ENCODE results near the gene CCDC149.
A peak's percentile ranks its signal among the peaks of the same experiment; 100 is the strongest.

The CCDC149 gene

DNA sequence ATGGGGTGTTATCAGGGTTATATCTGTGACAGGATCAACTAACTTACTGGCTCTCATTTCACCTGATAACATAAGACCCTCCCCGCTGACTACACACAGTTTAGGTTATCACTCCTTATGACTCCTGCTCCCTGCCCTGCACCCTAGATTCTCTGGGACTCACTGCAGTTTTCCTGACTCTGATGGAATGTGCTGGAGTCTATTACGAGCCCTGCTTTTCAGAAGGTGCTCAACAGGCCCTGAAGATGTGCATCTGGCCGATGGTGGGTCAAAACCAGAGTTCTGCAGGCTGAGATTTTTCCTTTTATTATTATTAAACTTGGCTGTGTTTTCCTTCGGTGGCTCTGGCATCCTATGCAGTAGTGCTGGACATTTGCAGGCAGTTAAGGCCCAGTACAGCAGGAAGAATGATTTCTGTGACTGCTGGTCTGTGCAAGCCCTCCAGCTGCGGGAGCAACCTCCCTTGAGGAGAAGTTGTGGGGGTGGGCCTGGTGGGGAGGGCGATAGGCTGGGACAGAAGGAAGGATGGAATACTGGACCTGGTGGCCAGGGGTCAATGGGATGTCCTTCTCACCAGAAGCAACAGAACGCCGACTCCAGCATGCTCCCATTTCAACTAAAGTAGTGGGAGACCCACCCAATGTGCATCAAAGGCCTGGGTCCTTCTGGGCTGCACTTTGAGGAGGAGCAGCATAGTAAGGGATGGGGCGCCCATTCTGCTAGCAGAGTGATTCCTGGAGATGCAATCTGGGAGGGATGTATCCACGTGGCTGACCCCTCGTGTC, 106.4 kb downstream of the CCDC149 start:
- H3K27me3 ChIP-seq (ENCODE audit: control insufficient read depth in 1 of 2, insufficient read depth in 2 of 2, low read length in 2 of 2): no peaks in the 10 kb centered on the region
- no peaks in the 10 kb centered on the region for H3K9me3 ChIP-seq (ENCODE audit: control insufficient read depth in 2 of 2, low read length in 2 of 2)
- H3K4me3 ChIP-seq (ENCODE audit: low read length in 2 of 2): no peak overlapping the region
- no peak overlapping the region for H3K9ac ChIP-seq (ENCODE audit: low read length in 2 of 2)
- H3K36me3 ChIP-seq (ENCODE audit: control insufficient read depth in 2 of 2, insufficient read depth in 2 of 2, low read length in 2 of 2): peaks cover 3 to 7% of the 10 kb centered on the region in 2 donors
- H3K4me1 ChIP-seq (ENCODE audit: control insufficient read depth, insufficient read depth, low read length): peaks cover 55% of the 10 kb centered on the region
- H3K27ac ChIP-seq (ENCODE audit: low read length): peak overlapping the region; percentile 53

DNA sequence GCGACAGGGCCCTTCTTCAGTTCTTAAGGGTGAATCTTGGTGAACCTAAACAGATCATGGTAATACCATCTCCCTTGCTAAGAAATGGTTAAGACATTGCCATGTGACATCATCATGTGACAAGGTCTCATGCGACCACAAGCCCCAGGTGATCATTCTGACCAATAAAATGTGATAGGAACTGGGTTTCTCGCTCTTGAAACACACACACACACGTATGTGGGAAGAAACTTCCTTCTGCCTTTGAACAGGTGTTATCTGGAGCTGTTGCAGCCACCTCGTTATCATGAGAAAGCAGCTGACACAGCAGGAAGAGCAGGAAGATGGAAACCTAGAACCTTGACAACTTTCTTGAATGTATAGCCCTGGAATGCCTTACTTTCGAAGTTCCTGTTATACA, 107.3 kb downstream of the CCDC149 start:
- Histone ChIP-seq H3K27ac (ENCODE audit: low read length) (peak overlapping the region; percentile 58), H3K9ac (ENCODE audit: low read length in 2 of 2) (no peak overlapping the region), H3K36me3 (ENCODE audit: control insufficient read depth in 2 of 2, insufficient read depth in 2 of 2, low read length in 2 of 2) (peaks cover 3 to 7% of the 10 kb centered on the region in 2 donors), H3K4me3 (ENCODE audit: low read length in 2 of 2) (no peak overlapping the region), H3K4me1 (ENCODE audit: control insufficient read depth, insufficient read depth, low read length) (peaks cover 64% of the 10 kb centered on the region), H3K9me3 (ENCODE audit: control insufficient read depth in 2 of 2, low read length in 2 of 2) (no peaks in the 10 kb centered on the region), H3K27me3 (ENCODE audit: control insufficient read depth in 1 of 2, insufficient read depth in 2 of 2, low read length in 2 of 2) (no peaks in the 10 kb centered on the region)

DNA sequence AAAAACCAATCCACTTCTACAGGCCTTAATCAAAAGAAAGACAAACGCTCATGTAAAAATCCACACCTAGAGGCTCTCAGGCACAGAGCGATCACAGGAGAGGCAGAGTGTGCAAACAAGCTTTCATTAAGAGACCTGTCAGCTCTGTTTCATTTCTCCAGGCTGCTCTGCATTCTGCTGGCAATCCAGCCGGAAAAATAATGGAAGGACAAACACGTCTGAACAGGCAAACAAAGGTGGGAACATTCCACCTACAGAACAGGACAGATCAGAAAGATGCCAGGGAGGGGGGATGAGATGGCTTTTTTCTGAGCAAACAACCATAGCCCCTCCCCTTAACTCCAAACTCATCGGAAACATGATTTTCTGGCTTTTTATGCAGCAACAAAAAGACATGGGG, 107.8 kb downstream of the CCDC149 start:
- H3K9ac ChIP-seq (ENCODE audit: low read length in 2 of 2): no peak overlapping the region
- peaks cover 3 to 7% of the 10 kb centered on the region in 2 donors for H3K36me3 ChIP-seq (ENCODE audit: control insufficient read depth in 2 of 2, insufficient read depth in 2 of 2, low read length in 2 of 2)
- H3K27me3 ChIP-seq (ENCODE audit: control insufficient read depth in 1 of 2, insufficient read depth in 2 of 2, low read length in 2 of 2): no peaks in the 10 kb centered on the region
- H3K4me3 ChIP-seq (ENCODE audit: low read length in 2 of 2): peak overlapping the region in 1 of 2 donors; percentile 22
- H3K27ac ChIP-seq (ENCODE audit: low read length): peak overlapping the region; percentile 58
- H3K4me1 ChIP-seq (ENCODE audit: control insufficient read depth, insufficient read depth, low read length): peaks cover 68% of the 10 kb centered on the region
- H3K9me3 ChIP-seq (ENCODE audit: control insufficient read depth in 2 of 2, low read length in 2 of 2): no peaks in the 10 kb centered on the region

DNA sequence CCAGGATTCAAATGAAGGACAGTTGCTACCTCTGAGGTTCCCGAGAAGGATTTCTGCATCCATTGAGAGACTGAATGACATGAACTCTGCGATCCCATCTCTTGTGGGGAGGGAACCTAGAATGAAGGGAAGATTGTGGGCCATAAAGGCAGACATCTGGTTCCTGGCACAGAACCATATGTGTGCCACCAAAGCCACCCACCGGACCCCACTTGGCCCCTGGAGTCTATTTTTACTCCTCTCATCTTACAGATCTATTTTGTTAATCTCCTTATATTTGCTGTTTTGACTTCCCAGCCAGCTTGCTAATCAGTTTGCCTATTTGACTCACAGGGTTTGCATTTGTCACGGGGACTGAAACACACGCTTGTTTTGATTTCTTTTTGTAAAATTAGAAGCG, 110.2 kb downstream of the CCDC149 start:
- Histone ChIP-seq H3K36me3 (ENCODE audit: control insufficient read depth in 2 of 2, insufficient read depth in 2 of 2, low read length in 2 of 2) (no peaks in the 10 kb centered on the region), H3K9ac (ENCODE audit: low read length in 2 of 2) (no peak overlapping the region), H3K4me3 (ENCODE audit: low read length in 2 of 2) (no peak overlapping the region), H3K27me3 (ENCODE audit: control insufficient read depth in 1 of 2, insufficient read depth in 2 of 2, low read length in 2 of 2) (no peaks in the 10 kb centered on the region), H3K27ac (ENCODE audit: low read length) (no peak overlapping the region), H3K9me3 (ENCODE audit: control insufficient read depth in 2 of 2, low read length in 2 of 2) (no peaks in the 10 kb centered on the region), H3K4me1 (ENCODE audit: control insufficient read depth, insufficient read depth, low read length) (peaks cover 58% of the 10 kb centered on the region)

DNA sequence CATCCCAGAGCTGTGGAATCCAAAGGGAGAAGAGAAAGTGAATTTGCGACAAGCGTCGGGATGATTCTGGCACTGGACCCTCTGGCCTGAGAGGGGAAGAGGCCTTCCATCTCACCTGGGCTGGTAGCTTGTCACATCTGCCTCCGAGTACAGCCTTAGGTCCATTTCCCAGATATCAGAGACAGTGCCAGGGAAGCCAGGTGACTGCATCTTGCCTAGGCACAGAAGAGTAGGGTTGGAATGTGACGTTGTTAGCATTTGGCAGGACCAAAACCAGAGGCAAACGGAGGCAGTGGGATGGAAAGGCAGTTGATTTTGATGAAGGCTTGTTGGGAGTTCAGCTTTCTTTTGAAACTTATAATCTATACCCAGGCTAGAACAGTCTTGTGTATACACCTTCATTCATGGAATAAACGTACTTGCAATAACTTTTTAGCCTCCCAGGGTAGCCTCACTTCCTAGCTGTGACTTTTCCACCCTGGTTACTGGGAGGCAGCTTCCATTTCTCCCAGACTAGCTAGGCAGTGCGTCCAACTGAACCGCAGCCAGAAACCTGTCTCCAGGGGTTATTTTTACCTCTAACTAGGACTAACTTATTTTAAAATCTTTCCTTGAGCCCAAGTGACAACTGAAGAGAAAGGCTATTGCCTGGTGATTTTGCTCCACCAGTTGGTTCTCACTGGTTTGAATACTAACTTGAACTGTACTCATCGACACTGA, 111.5 kb downstream of the CCDC149 start:
- H3K36me3 ChIP-seq (ENCODE audit: control insufficient read depth in 2 of 2, insufficient read depth in 2 of 2, low read length in 2 of 2): no peaks in the 10 kb centered on the region
- peaks cover 57% of the 10 kb centered on the region for H3K4me1 ChIP-seq (ENCODE audit: control insufficient read depth, insufficient read depth, low read length)
- H3K27ac ChIP-seq (ENCODE audit: low read length): peak overlapping the region; percentile 31
- peak overlapping the region; percentile 5 to 10 for H3K9ac ChIP-seq (ENCODE audit: low read length in 2 of 2)
- no peaks in the 10 kb centered on the region for H3K27me3 ChIP-seq (ENCODE audit: control insufficient read depth in 1 of 2, insufficient read depth in 2 of 2, low read length in 2 of 2)
- H3K9me3 ChIP-seq (ENCODE audit: control insufficient read depth in 2 of 2, low read length in 2 of 2): no peaks in the 10 kb centered on the region
- peak overlapping the region in 1 of 2 donors; percentile 40 for H3K4me3 ChIP-seq (ENCODE audit: low read length in 2 of 2)

DNA sequence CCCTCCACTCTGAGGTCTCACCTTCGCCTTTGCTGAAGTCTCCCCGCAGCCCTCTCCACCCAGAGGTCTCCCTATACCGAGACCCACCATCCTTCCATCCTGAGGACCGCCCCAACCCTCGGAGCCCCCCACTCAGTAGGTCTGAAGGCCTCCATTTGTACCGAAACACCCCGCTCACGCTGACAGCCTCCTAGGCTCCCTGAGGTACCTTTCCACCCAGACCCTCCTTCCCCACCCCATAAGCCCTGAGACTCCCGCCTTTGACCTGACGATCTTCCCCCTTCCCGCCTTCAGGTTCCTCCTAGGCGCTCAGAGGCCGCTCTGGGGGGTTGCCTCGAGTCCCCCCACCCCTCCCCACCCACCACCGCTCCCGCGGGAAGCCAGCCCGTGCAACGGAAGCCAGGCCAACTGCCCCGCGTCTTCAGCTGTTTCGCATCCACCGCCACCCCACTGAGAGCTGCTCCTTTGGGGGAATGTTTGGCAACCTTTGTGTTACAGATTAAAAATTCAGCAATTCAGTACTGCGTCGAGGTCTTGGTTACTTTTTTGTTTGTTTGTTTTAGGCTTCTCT, 112.4 kb downstream of the CCDC149 start:
- Histone ChIP-seq H3K4me1 (ENCODE audit: control insufficient read depth, insufficient read depth, low read length) (peaks cover 59% of the 10 kb centered on the region), H3K27me3 (ENCODE audit: control insufficient read depth in 1 of 2, insufficient read depth in 2 of 2, low read length in 2 of 2) (no peaks in the 10 kb centered on the region), H3K9ac (ENCODE audit: low read length in 2 of 2) (no peak overlapping the region), H3K27ac (ENCODE audit: low read length) (peak overlapping the region; percentile 31), H3K9me3 (ENCODE audit: control insufficient read depth in 2 of 2, low read length in 2 of 2) (no peaks in the 10 kb centered on the region), H3K4me3 (ENCODE audit: low read length in 2 of 2) (peak overlapping the region in 1 of 2 donors; percentile 40), H3K36me3 (ENCODE audit: control insufficient read depth in 2 of 2, insufficient read depth in 2 of 2, low read length in 2 of 2) (no peaks in the 10 kb centered on the region)

DNA sequence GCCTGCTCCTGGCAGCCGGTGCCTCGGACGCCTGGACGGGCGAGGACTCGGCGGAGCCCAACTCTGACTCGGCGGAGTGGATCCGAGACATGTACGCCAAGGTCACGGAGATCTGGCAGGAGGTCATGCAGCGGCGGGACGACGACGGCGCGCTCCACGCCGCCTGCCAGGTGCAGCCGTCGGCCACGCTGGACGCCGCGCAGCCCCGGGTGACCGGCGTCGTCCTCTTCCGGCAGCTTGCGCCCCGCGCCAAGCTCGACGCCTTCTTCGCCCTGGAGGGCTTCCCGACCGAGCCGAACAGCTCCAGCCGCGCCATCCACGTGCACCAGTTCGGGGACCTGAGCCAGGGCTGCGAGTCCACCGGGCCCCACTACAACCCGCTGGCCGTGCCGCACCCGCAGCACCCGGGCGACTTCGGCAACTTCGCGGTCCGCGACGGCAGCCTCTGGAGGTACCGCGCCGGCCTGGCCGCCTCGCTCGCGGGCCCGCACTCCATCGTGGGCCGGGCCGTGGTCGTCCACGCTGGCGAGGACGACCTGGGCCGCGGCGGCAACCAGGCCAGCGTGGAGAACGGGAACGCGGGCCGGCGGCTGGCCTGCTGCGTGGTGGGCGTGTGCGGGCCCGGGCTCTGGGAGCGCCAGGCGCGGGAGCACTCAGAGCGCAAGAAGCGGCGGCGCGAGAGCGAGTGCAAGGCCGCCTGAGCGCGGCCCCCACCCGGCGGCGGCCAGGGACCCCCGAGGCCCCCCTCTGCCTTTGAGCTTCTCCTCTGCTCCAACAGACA, 113.1 kb downstream of the CCDC149 start:
- H3K9ac ChIP-seq (ENCODE audit: low read length in 2 of 2): no peak overlapping the region
- peaks cover 55% of the 10 kb centered on the region for H3K4me1 ChIP-seq (ENCODE audit: control insufficient read depth, insufficient read depth, low read length)
- H3K27ac ChIP-seq (ENCODE audit: low read length): no peak overlapping the region
- no peaks in the 10 kb centered on the region for H3K27me3 ChIP-seq (ENCODE audit: control insufficient read depth in 1 of 2, insufficient read depth in 2 of 2, low read length in 2 of 2)
- no peaks in the 10 kb centered on the region for H3K9me3 ChIP-seq (ENCODE audit: control insufficient read depth in 2 of 2, low read length in 2 of 2)
- H3K36me3 ChIP-seq (ENCODE audit: control insufficient read depth in 2 of 2, insufficient read depth in 2 of 2, low read length in 2 of 2): no peaks in the 10 kb centered on the region
- peak overlapping the region in 1 of 2 donors; percentile 40 for H3K4me3 ChIP-seq (ENCODE audit: low read length in 2 of 2)

DNA sequence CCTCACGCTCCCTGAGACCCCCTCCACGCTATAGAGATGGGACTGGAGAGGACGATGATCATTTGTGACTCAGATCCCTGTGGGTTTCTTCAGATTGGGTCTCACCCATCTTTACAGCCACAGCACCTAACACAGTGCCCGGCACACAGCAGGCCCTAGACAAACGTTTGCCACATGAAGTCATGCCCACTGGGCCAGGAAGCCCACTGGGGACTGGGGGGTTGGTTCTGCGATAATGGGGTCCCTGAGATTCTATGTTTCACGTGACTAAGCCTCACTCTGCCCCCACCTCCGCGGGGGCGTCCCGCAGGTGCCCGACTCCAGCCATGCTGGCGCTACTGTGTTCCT, 113.7 kb downstream of the CCDC149 start:
- no peaks in the 10 kb centered on the region for H3K9me3 ChIP-seq (ENCODE audit: control insufficient read depth in 2 of 2, low read length in 2 of 2)
- H3K4me3 ChIP-seq (ENCODE audit: low read length in 2 of 2): no peak overlapping the region
- no peak overlapping the region for H3K27ac ChIP-seq (ENCODE audit: low read length)
- H3K27me3 ChIP-seq (ENCODE audit: control insufficient read depth in 1 of 2, insufficient read depth in 2 of 2, low read length in 2 of 2): no peaks in the 10 kb centered on the region
- no peak overlapping the region for H3K9ac ChIP-seq (ENCODE audit: low read length in 2 of 2)
- no peaks in the 10 kb centered on the region for H3K36me3 ChIP-seq (ENCODE audit: control insufficient read depth in 2 of 2, insufficient read depth in 2 of 2, low read length in 2 of 2)
- H3K4me1 ChIP-seq (ENCODE audit: control insufficient read depth, insufficient read depth, low read length): peaks cover 55% of the 10 kb centered on the region

DNA sequence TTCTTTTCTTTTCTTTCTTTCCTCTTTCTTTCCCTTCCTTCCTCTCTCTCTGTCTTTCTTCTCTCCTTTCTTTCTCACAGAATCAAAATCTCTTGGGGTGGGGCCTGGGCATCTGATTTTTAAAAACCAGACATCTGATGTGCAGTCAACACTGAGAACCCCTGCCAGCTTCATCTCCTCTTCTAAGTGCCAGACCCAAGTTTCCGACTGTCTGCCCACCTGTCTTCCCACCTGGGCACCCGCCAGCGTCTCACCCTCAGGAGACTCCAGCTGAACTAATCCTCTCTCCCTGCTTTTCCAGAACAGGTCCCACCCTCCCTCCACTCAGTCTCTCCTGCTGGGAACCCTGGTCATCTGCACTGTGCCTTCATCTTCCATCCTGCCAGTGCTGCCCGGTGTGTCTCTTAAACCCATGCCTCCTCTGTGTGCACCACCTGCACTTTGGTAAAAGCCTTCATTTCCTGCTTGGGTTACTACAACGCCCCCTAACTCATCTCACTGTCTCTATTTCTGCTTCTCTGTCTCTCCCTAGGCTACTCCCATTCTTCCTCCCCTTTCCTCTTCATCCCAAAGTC, 114.7 kb downstream of the CCDC149 start:
- Histone ChIP-seq H3K4me3 (ENCODE audit: low read length in 2 of 2) (no peak overlapping the region), H3K9me3 (ENCODE audit: control insufficient read depth in 2 of 2, low read length in 2 of 2) (no peaks in the 10 kb centered on the region), H3K9ac (ENCODE audit: low read length in 2 of 2) (no peak overlapping the region), H3K27me3 (ENCODE audit: control insufficient read depth in 1 of 2, insufficient read depth in 2 of 2, low read length in 2 of 2) (no peaks in the 10 kb centered on the region), H3K4me1 (ENCODE audit: control insufficient read depth, insufficient read depth, low read length) (peaks cover 56% of the 10 kb centered on the region), H3K27ac (ENCODE audit: low read length) (no peak overlapping the region), H3K36me3 (ENCODE audit: control insufficient read depth in 2 of 2, insufficient read depth in 2 of 2, low read length in 2 of 2) (no peaks in the 10 kb centered on the region)

DNA sequence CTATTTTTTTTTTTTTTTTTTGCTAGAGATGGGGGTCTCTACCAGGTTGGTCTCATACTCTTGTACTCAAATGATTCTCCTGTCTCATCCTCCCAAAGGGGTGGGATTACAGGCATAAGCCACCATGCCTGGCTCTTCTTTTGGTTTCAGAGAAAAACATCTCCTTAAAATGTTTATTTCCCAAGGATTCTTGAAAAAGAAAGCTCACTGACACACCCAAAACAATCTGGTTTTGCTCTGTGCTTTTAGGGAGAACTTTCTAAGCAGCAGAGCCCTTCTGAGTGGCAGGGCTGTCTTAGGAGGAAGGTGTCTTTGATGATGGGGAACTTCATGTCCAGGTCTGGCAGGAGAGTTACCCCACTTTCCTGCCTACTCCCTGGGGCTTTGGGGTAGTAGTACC, 116.2 kb downstream of the CCDC149 start:
- H3K9me3 ChIP-seq (ENCODE audit: control insufficient read depth in 2 of 2, low read length in 2 of 2): no peaks in the 10 kb centered on the region
- no peaks in the 10 kb centered on the region for H3K36me3 ChIP-seq (ENCODE audit: control insufficient read depth in 2 of 2, insufficient read depth in 2 of 2, low read length in 2 of 2)
- H3K4me3 ChIP-seq (ENCODE audit: low read length in 2 of 2): peak overlapping the region in 1 of 2 donors; percentile 79
- peak overlapping the region; percentile 85 for H3K27ac ChIP-seq (ENCODE audit: low read length)
- no peaks in the 10 kb centered on the region for H3K27me3 ChIP-seq (ENCODE audit: control insufficient read depth in 1 of 2, insufficient read depth in 2 of 2, low read length in 2 of 2)
- peak overlapping the region in 1 of 2 donors; percentile 5 for H3K9ac ChIP-seq (ENCODE audit: low read length in 2 of 2)
- peaks cover 46% of the 10 kb centered on the region for H3K4me1 ChIP-seq (ENCODE audit: control insufficient read depth, insufficient read depth, low read length)
